GM19043 (cell line): ENCODE results near the gene ASPG.

Experiments used
- ATAC-seq: cut with Tn5 transposase; IDR thresholded peaks from one replicate; pipeline ENCODE4 v1.9.1; 2021; ENCODE audit warnings: low read depth; ENCODE audit not compliant: unreplicated experiment

ASPG gene

DNA sequence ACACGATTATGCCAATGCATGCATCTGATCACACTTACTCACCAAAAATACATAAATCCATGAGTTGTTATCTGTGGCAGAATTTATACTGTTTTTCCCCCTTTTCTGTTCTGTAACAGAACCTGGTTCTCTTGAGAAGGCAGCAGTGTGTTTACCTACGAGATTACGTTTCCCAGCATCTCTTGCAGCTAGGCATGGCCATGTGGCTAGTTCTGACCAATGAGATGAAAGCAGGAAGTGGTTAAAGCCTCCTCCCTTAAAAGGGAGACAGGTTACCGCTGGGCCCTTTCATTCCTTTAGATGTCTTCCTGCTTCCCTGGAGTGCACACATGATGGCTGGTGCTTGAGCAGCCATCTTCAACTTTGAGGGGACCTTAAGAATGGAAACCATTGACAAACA, 11.7 kb upstream of the ASPG start:
- no peak for ATAC-seq

DNA sequence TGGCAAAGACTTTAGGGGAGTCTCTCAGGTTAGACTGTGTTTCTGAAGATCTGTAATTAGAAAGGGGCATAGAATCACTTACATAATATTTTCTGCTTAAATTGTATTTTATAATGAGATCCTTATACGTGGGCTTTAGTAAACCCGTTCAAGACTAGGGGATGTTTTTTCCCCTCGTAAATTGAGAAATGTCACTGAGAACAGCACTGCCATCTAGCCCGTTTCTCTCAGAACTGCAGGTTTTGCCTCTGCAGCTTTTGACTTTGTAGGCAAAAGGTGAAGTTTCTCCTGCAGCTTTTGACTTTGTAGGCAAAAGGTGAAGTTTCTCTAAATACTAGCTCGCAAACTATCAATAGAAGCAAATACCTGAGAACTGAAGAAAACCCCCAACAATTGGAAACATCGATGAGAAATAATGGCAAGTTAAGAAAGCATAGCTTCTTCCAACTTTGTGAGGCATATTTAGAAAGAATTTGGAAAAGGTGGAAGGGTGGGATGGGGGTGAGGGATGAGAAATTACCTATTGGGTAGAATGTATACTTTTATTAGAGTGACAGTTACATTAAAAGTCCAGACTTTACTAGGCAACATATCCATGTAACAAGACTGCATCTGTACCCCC, 9.9 kb upstream of the ASPG start:
- ATAC-seq = no peak

DNA sequence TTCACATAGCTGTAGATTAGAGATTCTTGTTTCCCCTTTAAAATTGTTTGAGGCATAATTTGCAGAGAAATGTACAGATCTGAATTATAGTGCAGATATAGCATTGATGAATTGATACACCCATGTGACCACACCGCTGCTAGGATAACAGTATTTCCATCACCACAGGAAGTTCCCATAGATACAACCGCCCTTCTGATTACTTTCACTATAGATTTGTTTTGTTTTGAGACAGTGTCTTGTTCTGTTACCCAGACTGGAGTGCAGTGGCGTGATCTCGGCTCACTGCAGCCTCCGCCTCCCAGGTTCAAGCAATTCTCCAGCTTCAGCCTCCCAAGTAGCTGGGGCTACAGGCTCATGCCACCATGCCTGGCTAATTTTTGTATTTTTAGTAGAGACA, 8.8 kb upstream of the ASPG start:
- no peak for ATAC-seq

DNA sequence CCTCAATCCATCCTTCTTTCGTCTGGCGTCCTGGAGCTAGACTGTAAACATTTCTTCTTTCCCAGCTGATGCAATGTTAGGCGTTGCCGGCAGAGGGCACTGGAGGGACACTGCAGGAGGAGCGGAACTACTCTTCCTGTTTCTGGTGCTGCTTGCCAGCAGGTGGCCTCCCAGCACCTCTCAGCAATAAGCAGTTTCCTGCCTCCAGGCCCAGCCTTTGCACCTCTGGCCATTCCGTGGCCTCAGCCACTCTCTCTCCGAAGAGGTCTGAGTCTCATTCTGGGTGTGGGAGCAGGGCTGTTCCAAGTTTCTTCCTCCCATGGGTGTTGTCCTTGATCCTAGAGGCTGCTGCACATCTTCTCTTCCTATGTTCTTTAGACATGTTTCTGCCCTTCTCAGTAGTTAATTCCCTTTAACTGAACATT, 7.5 kb upstream of the ASPG start:
- ATAC-seq = peak; percentile 95

DNA sequence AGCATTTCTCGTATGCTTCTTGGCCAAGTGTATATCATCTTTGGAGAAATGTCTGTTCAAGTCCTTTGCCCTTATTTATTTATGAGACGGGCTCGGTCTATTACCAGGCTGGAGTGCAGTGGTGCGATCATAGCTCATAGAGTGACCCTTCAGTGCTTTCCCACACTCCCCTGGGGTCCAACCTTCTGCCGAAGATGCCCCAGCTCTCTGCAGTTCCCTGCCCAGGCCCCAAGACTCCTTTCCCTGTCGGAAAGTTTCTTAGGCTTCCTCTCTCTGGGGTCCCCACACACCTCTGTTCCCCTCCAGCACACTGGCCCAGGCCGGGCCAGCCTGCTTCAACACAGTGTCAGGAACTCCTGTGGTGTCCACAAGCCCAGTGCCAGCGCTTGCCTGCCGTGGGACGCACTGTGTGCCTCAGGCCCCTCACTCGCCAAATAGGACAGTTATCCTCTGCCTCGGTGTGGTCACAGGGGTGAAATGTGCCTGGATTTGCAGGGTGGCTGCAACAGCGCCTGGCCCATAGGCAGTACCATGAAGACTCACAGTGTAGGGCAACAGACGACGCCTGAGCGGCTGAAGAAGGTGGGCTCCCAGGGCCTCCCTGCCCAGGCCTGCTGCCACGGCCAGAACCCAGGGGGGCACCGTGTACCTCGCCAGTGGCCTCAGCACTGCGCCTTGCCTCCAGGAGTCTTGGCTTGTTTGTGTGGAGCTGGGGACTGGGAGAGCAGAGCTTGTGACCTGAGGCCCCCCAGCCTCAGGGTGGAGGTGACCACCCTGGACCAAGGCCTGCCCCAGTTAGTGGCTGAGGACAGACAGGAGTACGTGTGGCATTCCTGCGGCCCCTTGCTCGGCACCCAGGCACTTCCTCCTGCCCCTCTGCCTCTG, 4.9 kb upstream of the ASPG start:
- no peak for ATAC-seq

DNA sequence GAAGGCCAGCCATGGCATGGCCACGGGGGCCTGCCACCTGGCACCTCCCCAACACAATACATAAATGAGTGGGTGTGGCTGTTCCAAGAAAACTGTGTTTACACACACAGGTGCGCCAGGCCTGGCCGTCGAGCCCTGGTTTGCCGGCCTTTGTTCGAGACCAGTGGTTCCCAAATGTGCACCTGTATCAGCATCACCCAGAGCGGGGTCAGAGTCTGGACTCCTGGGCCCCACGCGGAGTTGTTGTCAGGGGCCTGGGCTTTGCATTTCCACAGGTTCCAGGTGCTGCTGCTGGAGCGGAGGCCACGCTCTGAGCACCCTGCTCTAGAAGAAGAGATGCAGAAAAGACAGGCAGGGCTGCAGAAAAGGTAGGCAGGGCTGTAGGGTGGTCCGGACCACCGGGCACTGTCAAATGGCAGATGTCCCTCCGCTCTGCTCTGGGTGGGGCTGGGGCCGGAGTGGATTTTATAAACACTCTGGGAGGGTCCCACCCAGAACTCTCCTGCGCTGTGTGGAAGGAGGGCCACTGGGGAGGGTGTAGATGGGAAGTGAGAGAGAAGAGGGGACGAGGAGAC, 4.2 kb upstream of the ASPG start:
- ATAC-seq = no peak

DNA sequence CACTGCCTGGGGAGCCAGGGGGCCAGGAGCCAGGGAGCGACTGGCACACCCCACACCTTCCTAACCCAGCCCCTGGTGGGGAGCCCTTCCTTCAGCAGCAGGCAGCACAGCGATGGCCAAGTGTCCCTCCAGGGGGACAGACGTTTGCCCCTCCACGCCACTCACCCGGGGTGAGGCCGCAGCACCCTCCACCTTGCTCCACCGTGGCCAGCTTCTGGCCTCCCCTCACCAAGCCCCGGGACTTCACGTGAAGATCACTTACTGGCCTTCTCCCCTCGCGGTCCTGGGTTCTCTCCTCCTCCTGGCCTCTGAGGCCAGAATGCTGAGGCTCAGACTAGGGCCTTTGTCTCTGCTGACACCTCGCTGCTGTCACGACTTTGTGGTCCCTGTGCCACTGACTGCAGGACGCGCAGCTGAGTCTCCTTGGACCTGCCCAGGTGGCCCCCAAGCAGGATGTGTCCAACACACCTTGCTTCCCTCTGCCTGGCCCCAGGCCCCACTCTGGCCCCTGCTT, 3.5 kb upstream of the ASPG start:
- no peak for ATAC-seq

DNA sequence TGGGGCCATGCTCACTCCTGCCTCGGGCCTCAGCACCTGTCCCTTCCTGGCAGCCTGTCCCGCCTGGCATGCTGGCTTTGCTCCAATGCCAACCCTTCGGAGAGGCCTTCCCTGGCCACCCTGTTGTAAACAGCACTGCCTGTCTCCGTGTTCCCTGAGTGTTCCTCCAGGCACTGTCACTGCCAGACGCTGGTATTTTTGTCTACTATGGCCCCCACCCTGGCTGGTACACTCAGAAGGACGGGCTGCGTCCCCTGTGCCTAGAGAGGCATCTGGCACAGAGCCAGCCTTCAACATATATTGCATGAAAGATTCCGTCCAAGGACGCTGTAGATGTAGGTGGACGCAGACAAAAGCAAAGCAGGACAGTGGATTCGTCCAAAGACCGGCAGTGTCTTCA, 2.7 kb upstream of the ASPG start:
- ATAC-seq = no peak

DNA sequence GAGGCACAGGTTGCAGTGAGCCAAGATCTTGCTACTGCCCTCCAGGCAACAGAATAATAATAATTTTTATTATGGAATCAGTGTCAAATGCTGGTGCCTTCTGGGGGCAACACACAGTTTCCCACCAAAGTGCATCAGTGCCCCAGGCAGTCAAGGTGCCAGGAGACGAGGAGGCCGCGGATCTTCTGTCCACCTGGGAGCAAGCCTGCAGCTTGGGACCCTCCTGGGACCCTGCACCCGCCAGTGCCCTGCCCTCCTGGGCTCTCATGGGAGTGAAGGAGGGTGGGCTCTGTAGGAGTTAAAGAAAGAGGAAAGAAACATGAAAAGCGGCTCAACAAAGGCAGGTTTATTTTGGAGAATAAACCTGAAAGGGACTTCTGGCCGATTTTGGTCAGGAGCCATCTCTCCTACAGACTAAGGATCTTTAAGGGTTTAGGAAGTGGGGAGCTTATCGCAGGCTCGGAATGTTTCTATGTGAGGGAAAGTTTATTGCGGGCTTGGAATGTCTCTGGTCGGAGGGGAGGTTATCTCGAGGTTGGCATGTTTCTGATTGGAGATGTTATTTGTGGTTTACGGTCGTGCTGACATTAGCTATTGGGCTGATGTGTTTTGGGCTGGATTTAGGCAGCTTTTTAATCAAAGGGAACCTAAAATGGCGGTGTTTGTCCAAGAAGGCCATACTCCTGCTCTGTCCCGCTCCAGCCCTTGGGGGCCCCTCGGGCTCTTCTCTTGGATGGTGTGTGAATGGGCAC, 1.1 kb upstream of the ASPG start:
- no peak for ATAC-seq

DNA sequence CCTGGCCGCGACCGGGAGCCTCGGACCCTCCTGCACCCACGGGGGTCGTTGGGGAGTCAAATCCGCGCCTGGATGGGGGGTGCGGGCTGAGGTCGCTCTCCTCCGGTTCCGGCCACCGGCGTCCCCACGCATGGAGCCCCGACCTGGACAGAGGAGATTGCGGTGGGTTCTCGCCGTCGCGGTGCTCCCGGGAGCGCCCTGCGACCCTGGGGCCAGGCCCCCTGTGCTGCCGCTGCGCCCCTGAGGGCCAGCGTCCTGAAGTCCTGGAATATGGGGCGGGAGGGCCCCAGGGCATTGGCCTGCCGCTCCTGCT, 345 bp downstream of the ASPG start:
- no peak for ATAC-seq

DNA sequence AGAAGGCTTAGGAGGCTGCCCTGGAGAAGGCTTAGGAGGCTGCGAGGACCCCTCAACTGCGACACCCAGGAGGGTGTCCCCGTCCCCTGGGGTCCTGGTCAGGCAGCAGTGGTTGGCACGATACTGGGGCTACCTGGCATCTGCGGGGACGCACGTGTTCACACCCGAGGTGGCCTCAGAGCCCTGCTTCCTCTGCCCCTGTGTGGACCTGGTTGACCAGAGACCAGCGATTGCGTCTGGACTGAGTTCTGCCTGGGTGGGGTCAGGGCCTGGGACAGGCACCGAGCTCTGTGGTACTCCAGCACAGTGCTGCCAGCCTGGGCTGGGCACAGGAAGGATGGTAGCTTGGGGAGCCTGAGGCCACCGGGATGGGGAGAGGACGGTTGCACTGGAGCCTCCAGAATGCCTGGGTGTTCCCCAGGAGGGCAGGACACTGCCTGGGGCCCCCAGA, 735 bp downstream of the ASPG start:
- ATAC-seq = no peak

DNA sequence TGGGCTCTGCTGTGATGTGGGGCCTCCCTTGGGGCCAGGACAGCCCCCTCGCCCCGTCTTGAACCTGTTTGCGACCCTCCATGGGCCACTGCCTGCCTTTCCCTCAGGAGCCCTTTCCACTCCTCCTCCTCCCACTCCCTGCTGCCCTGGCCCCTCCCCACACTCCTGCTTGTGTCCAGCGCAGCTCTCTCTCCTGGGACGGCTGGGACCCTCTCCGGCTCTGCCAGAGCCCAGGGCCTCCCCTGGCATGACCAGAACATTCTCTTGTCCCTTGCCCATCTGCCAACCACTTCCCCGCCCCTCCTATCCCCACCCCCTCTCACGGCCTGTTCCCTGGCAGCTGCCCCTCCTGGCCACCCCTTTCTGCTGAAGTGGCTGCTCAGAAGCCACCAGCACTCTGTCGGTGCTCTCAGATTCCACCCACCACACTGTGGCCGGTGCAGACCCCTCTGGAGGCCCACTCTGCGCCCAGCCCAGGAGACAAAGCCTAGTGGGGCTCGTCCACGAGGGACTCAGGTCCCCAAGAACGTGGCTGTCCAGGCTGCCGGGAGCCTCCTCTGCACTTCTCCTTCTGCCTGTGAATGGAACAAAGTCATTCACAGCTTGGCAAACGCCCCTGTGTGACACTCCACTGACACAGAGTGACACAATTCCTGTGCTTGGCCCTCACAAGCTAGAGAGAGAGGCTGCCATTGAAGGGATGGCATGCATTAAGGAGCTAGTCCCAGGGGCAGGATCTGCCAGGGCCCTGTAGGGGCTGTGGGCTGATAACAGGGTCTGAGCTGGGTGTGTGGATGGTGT, 1.4 kb downstream of the ASPG start:
- no peak for ATAC-seq

DNA sequence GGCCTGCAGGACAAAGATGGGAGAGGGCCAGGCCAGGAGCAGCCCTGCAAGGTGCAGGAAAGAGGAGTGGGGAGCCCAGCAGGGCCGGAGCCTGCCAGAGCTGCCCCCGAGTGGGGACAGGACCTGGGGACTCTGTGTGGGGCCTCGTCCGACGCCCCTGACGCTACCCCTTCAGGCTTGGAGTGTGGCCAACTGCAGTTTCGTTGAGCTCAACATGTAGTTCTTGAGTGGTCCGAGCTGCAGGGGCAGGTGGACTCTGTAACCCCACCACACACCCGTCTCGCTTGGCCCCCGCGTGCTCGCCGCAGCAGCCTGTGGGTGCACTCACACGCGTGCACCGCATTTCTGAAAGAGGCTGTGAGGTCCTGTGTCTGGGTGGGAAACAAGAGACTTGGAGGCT, 2.0 kb downstream of the ASPG start:
- no peak for ATAC-seq

DNA sequence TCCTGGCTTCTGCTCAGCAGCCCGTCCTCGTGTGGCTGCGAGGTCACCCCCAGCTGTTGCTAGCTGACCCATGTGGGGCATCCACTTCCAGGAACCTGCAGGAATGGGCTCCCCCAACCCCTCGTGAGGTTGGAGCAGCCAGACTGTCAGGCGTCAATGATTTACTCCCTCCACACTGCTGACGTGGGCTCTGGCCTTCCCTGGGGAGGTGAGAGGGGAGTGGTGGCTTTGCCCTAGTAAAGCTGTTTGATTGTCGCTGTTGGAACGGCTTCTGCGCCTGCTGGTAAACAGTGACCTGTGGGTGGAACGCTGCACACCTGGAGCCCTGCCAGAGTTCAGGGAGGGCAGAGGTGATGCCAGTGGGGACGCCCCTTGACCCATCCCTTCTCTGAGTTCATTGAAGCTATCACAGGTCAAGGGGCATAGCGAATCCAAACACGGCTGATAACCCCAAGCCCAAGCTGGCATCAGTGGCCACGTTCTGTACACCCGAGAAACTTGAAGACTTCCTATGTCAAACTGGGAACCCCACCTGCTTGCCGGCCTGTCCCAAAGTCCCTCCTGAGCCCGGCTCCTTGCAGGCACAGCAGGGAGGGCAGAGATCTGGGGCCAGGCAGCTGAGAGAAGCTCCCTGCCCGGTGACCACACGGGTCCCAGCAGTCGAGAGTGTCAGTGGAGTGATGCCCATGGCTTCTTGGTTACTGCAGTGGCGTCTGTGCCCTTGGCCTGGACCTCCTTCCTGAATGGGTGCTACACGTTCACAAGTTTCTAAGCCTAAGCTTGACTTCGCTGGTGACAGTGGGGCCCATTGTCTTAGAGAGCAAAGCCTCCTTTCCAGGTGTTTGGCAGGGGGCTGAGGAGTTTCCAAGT, 2.7 kb downstream of the ASPG start:
- ATAC-seq = no peak

DNA sequence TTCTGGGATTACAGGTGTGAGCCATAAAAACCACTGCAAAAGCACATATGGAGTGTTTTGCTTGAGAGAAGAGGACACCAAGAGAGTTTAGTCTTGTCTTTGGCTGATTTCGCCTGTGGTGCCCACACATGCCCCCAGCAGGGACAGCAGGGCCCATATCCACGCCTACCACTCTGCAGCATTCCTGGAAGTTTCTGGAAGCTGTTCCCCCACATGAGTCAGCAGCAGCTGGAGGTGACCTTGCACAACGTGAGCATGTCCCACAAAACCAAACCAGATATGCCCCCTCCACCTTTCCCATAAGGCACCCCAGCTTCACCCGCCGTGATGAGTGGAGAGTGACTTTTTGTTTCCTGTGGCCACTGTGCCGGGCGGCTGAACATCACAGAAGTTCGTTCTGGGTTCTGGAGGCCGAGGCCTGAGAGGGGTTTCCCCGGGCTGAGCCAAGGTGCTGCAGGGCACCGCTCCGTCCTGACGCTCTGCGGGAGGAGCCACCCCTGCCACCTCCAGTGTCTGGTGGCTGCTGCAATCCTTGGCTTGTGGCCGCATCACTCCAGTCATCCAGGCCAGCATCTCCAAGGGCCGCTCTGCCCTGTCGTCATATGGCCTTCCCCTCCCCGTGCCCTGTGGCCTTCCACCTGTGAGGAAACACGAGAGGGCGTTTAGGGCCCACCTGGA, 4.7 kb downstream of the ASPG start:
- no peak for ATAC-seq

DNA sequence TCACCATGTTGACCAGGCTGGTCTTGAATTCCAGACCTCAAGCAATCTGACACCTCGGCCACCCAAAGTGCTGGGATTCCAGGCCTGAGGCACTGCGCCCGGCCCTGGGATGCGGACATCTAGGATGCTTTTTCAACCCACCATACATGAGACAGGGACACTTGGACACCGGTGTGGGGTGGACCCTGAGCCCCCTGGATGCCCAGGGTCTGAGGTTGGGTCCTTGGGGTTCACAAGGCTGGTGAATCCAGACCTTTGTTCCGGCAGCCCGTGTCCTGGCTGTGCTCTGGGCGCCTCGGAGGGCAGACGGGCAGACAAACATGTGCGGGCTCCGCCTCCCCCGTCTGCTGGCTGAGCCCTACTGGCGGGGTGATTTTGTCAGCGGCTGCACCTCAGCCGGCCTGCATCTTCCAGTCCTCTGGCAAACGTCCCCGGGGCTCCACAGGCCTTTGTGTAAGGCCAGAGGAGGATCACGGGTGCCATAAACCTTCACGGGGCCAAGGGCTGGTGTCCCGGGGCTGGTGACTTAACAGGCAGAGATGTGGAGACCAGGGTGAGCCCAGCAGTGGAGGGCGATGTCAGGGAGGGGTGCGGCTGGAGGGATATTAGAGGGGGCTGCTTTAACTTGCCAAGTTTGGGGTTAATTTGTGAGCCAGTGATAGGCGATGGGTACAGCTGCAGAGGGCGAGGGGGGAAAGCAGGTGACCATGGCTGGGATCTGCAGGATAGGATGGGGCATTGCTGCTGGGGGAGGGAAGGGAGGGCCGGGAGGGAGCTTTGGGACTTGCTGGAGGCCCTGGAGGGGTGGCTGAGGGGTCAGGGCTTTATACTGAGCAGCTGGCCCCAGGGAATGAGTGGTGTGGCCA, 5.8 kb downstream of the ASPG start:
- ATAC-seq = no peak

DNA sequence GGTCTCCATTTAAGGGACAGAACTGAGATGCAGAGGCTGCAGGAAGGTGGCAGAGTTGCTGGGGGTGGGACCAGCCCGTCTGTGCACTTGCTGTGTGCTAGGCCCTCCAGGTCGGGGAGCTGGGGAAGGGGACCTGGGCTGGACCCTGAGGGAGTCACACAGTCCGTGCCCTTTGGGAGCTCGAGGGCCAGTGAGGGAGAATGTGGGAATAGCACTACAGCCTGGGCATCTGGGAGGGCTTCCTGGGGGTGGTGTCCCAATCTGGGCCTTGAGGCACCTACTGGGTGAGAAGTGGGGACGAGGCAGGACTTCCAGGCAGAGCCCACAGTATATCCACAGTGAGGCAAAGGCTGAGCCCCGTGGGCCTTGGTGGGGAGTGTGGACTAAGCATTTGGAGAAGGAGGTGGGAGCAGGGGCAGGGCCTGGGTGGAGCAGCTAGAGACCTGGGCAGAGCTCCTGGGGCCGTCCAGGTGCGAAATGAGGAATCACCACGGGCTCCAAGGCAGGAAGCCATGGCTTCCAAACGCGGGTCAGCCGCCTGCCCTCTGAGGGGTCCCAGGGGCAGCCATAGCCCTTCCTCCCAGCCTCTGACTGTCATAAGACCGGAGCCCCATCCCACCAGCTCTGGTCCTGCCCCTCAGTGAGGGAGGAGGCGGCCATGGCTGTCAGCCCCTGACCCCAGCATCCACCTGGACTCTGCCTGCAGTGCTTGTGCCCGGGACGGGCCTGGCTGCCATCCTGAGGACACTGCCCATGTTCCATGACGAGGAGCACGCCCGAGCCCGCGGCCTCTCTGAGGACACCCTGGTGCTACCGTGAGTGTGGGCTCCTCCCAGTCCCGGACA, 6.6 kb downstream of the ASPG start:
- ATAC-seq = no peak
